ENCODE results near the gene DUSP1.
A peak's percentile ranks its signal among the peaks of the same experiment; 100 is the strongest.
"Not testable (repeated sequence)": the region's sequence is repeated elsewhere in the genome, so short reads cannot be mapped to it uniquely, and the experiment has no call there.

DUSP1 gene, protein sequence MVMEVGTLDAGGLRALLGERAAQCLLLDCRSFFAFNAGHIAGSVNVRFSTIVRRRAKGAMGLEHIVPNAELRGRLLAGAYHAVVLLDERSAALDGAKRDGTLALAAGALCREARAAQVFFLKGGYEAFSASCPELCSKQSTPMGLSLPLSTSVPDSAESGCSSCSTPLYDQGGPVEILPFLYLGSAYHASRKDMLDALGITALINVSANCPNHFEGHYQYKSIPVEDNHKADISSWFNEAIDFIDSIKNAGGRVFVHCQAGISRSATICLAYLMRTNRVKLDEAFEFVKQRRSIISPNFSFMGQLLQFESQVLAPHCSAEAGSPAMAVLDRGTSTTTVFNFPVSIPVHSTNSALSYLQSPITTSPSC

DNA sequence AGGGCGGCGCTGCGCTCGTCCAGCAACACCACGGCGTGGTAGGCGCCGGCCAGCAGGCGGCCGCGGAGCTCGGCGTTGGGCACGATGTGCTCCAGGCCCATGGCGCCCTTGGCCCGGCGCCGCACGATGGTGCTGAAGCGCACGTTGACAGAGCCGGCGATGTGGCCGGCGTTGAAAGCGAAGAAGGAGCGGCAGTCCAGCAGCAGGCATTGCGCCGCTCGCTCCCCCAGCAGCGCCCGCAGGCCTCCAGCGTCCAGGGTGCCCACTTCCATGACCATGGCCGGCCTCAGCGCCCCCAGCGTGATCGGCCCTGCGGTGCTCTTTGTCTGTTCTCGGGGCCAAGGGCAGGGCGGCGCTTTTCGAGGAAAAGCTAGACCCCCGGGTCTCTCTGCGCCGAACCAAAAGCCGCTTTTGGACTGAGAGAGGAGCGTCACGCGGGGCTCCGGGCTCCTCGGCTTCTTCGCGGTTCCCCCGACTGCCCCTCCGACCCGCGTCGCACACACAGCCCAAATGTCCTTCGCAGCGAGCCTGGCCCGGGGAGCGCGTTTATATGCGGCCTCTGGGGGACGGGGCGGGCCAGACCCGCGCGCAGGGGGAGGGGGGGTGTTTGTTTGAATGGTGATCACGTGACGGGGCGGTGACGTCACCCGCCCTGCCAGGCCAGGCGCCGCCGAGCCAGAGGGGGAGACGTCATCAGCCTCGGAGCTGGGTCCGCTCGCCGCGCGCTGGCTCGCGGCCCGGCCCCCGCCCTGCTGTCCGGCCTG, at the start of gene DUSP1:
Gene DUSP1 (minus strand): TSS at position 521 of the 764 bp plus-strand sequence. CDS start 243 bp downstream, at position 278.
- DNase-seq, result peak; percentile 92 to 99 (median 97)

GRCh38 chr5:172820046-172820767, 49.2 kb upstream of the DUSP1 start:
- DNase-seq, result peak in 1 of 14 donors; percentile 59

GRCh38 chr5:172819569-172819968, 48.6 kb upstream of the DUSP1 start:
- no peak for DNase-seq

GRCh38 chr5:172818081-172818480, 47.1 kb upstream of the DUSP1 start:
- no peak for DNase-seq

DNA sequence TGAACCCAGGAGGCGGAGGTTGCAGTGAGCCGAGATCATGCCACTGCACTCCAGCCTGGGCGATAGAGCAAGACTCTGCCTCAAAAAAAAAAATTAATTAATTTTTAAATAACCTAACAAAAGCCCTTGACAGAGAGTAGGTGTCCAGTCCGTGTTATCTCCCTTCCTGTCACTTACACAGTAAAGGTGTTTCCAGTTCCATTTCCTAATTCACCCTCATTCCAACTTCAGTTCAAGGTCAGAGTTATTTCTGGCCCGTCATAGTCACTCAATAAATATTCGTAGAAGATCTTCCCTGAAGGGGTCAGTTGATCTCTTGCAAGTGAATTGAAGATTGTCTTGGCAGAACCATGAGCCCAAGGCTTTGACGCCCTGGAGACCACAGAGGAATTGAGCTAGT, 46.7 kb upstream of the DUSP1 start:
- DNase-seq, result no peak

- DNase-seq, result no peak
These were observed 46.0 kb upstream of the DUSP1 start for GRCh38 chr5:172816925-172817562.

DNA sequence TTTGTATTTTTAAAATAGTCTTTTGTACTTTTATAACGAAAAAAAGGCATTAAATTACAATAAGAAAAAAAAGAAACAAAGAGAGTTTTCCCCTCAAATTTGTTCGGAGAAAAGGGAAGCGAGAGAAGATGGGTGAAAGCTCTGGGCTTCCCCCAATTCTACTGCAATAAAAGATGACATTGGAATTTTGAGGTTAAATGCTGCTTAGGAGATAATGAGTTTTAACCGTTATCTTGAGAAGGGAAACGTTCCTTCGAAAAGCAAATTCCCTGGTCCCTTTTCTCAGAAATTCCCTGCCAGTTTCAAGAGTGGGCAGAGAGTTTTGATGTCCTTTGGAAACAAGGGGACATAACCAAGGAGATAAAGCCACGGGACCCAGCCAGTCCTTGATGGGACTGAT, 44.6 kb upstream of the DUSP1 start:
- DNase-seq, result no peak

GRCh38 chr5:172810996-172811395, 40.0 kb upstream of the DUSP1 start:
- DNase-seq, result not testable (repeated sequence)

DNA sequence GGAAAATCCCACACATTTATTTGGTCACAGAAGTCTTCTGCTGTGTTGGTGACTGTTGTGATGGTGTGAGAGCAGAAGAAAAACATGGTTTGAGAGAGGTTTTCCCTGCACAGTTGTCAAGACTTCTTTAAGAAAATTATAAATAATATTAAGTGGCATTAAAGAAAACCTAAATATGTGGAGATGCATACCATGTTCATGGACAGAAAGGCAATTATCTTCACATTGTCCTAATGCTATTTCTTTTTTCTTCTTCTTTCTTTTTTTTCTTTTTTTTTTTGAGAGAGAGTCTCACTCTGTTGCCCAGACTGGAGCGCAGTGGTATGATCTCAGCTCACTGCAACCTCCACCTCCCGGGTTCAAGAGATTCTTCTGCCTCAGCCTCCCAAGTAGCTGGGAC, 38.8 kb upstream of the DUSP1 start:
- DNase-seq, result no peak

DNA sequence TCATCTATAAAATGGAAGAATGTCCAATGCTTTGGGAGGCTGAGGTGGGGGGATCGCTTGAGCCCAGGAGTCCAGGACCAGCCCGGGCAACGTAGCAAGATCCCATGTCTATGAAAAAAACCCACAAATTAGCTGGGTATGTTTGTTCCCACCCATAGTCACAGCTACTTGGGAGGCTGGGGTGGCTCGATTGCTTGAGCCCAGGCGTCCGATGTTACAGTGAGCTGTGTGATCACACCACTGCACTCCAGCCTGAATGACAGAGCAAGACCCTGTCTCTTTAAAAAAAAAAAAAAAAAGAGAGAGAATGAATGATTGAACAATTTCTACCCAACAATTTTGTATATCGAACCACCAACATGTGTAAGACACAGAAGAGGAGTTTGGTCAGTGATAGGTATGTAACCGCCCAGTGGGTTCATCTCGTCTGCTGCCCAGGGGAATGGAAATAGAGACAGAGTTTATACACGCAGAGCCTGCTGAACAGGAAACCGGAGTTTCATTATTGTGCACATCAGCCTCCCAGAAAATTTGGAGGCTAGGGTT, 36.8 kb upstream of the DUSP1 start:
- DNase-seq, result no peak

GRCh38 chr5:172806897-172807672, 36.1 kb upstream of the DUSP1 start:
- peak in 8 of 14 donors; percentile 12 to 51 (median 33) for DNase-seq

- peak in 2 of 14 donors; percentile 8 to 11 for DNase-seq
These were observed 34.8 kb upstream of the DUSP1 start for GRCh38 chr5:172805736-172806255.

DNA sequence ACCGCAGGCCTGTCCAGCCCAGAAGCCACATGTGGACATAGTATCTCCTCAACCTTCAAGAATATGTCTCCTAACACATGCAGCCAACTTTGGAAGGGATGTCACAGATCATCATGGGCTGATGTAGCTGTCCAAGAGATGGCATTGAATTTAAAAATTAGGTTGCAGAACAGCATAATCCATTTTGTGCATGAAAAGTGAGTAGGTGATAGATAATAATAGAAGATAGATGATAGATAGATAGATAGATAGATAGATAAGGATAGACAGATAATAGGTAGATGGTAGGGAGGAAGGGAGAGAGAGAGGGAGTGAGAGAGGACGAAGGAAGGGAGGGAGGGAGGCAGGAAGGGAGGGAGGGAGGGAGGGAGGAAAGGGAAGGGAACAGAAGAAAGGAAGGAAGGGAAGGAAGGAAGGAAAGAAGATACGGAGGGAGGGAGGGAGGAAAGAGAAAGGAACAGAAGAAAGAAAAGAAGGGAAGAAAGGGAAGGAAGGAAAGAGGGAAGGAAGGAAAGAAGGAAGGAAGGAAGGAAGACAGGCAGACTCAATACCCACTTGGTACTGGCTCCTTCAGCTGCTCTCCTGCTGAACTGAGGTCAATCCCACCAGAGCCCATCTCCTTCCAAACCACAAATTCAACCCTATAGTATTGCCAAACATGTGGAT, 34.2 kb upstream of the DUSP1 start:
- DNase-seq, result no peak

DNA sequence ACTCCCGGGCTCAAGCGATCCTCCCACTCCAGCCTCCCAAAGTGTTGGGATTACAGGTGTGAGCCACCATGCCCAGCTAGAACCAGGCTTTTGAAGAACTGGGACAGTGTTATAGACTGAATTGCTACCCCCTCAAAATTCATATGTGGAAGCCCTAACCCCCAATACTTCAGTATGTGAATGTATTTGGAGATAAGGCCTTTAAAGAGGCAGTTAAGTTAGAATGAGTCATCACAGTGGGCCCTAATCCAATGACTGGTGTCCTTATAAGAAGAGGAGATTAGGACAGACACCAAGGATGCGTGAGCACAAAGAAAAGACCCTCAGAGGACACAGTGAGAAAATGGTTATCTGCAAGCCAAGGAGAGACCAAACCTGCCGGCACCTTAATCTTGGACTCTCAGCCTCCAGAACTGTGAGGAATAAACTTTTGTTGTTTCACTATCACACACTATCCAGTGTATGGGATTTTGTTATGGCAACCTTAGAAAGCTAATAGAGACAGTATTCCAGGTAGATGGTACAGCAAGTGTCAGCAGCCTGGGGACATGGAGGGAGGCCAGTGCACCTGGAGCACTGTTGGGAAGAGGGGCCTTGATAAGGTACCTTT, 31.7 kb upstream of the DUSP1 start:
- no peak for DNase-seq

DNA sequence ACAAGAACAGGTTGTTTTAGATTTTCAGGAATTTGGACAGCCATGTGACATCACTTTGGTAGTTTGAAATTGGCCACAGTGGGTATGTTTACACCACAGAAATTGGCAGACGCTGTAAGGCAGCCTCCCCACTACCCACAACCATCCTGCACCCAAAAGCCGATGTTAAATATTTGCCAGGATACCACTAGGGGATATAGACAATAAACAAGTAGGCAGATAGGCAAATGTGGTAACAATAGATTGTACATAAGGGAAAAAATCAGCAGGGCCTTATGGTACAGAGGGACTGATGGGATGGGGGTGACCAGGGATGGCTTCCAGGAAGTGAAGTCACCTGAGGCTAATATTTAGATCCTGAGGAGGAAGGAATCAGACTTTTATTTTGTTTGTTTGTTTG, 31.1 kb upstream of the DUSP1 start:
- DNase-seq, result no peak

DNA sequence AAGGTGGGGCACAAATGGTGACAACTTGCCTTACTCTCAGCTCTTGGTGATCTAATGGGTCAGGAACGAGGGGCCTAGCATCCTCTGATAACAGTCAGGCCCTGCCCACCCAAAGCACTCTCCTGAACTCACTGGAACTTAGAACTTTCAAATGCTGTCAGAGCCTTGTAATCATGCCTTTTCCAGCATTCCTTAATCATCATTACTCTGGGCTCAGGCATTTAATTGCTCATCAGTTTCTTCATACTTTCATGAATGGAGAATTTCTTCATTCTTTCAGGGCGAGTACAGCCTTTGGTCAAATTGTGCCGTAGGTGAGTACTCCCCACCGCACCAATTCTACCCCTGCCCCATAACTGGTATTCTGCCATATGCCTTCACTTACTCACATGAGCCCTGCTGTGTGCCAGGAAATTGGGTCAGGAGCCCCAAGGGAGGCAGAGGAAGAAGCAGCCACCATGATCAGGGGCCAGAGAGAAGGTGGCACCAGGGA, 30.2 kb upstream of the DUSP1 start:
- DNase-seq, result no peak

GRCh38 chr5:172800088-172800551, 29.1 kb upstream of the DUSP1 start:
- peak in 6 of 14 donors; percentile 16 to 59 (median 36) for DNase-seq

DNA sequence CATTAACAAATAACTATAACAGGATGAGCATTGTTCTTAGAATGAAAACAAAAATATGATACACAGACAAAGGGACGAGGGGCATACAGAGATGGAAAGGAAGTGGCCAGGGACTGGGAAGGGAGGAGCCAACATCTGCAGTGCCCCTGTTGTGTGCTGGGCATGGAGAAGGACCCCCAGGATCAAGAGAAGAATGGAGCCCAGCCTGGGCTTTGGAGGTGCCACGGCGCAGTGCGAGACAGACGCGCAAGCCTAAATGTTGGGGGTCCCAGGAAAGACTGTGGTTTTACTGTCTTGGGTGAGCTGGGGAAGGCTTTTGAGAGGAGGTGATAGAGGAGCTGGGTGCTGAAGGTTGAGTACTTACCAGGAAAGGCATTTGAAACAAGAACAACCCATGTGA, 28.4 kb upstream of the DUSP1 start:
- no peak for DNase-seq

GRCh38 chr5:172798422-172799215, 27.6 kb upstream of the DUSP1 start:
- DNase-seq, result peak in 4 of 14 donors; percentile 16 to 34 (median 24)
